ENCODE data around the gene GRIN3B. TPM values are rescaled to one million over a fixed set of nuclear protein-coding genes. Genes with fewer than 3 reads are reported as not detected.
A peak's percentile ranks its signal among the peaks of the same experiment; 100 is the strongest.

Gene GRIN3B
- polyA plus RNA-seq, 1 of the 3 experiments (the other 2 are of a cell fraction) = 1.5 TPM

- no peak overlapping the region for H3K27ac ChIP-seq (ENCODE audit: low read depth in 2 of 2, low read length in 1 of 2)
- no peaks in the 10 kb centered on the region for H3K9me3 ChIP-seq
- no peak for TF ChIP-seq EZH2phosphoT487 (IDR thresholded peaks at IDR 0.05; ENCODE audit: borderline replicate concordance, low read depth)
- TF ChIP-seq NRF1 (IDR thresholded peaks at IDR 0.05; ENCODE audit: low read depth, low read length) = no peak
- no peak for TF ChIP-seq SIN3A (IDR thresholded peaks at IDR 0.05; ENCODE audit: borderline replicate concordance, low read depth, low read length)
- no peak for TF ChIP-seq FOSL2 (IDR thresholded peaks at IDR 0.05; ENCODE audit: borderline replicate concordance, low read depth)
- no peak for TF ChIP-seq MXI1 (IDR thresholded peaks at IDR 0.05; ENCODE audit: low read depth, low read length)
- no peak for TF ChIP-seq EP300 (IDR thresholded peaks at IDR 0.05; ENCODE audit: borderline replicate concordance in 1 of 2, low read depth in 1 of 2, low read length in 1 of 2)
- no peak for TF ChIP-seq RCOR1 (IDR thresholded peaks at IDR 0.05; ENCODE audit: low read length)
- peaks cover 8% of the 10 kb centered on the region; the same call in 1 of the 2 replicates for H3K79me2 ChIP-seq (ENCODE audit: insufficient read depth)
- H3K27me3 ChIP-seq (ENCODE audit: insufficient read depth) = no peaks in the 10 kb centered on the region
- no peaks in the 10 kb centered on the region for H3F3A ChIP-seq (replicated peaks; ENCODE audit: insufficient read depth)
- 88% methylated on average over 8 of the region's 15 CpGs for WGBS (ENCODE audit: low lambda C conversion rate)
- no peak overlapping the region for H3K4me3 ChIP-seq (ENCODE audit: low read depth in 2 of 2, low read length in 1 of 2)
- no peaks in the 10 kb centered on the region for H3K9me2 ChIP-seq
- H3K9ac ChIP-seq = no peak overlapping the region
- peaks cover 0 to 7% of the 10 kb centered on the region in 2 experiments; a peak in 2 of 4 replicates for H3K4me1 ChIP-seq (ENCODE audit: control insufficient read depth in 1 of 2, insufficient read depth in 2 of 2, low read depth in 1 of 2, low read length in 1 of 2)
- peaks cover 3 to 42% of the 10 kb centered on the region in 2 experiments for H3K36me3 ChIP-seq (replicated peaks in 1 of 2; ENCODE audit: control insufficient read depth in 1 of 2, insufficient read depth in 2 of 2, low read length in 1 of 2)
- 0 out of 2 replicates have a peak, but pooled peaks cover 6% of the 10 kb centered on the region for H4K20me1 ChIP-seq (ENCODE audit: insufficient read depth)
- POLR2A ChIA-PET = no interaction called here
- no peak overlapping the region for H3K4me2 ChIP-seq
- no peak overlapping the region for H2AFZ ChIP-seq (ENCODE audit: low read depth)
- no peak for DNase-seq
- CTCF ChIA-PET = interaction anchor here (1.3 to 10.7 kb wide), 3 partner anchors 8 to 68 kb away, joined by 3 to 161 read pairs (median 4); partner anchors contain the start of gene KISS1R
These were observed 11.7 kb upstream of the GRIN3B start for GRCh38 chr19:988510-988909.

GRCh38 chr19:989381-990081 is 10.7 kb upstream of the GRIN3B start:
- no peak for TF ChIP-seq RXRA (IDR thresholded peaks at IDR 0.05; ENCODE audit: borderline replicate concordance, low read depth)
- TF ChIP-seq CTCF (IDR thresholded peaks at IDR 0.05) = peak; percentile 34
- no peak for TF ChIP-seq CHD2 (IDR thresholded peaks at IDR 0.05; ENCODE audit: low read length, partially characterized antibody)
- no peak for TF ChIP-seq GABPA (IDR thresholded peaks at IDR 0.05; ENCODE audit: low read depth)

More at GRCh38 chr19:989381-990081, 10.7 kb upstream of the GRIN3B start:
- ChIA-PET CTCF (interaction anchor here (1.3 kb wide), 1 partner anchor 12 kb away, joined by 4 read pairs; no protein-coding TSS in a partner anchor), POLR2A (no interaction called here)
- peaks cover 3 to 49% of the 10 kb centered on the region in 2 experiments for H3K36me3 ChIP-seq (replicated peaks in 1 of 2; ENCODE audit: control insufficient read depth in 1 of 2, insufficient read depth in 2 of 2, low read length in 1 of 2)
- no peak overlapping the region for H2AFZ ChIP-seq (ENCODE audit: low read depth)
- no peaks in the 10 kb centered on the region for H3K9me2 ChIP-seq
- DNase-seq = no peak
- no peak overlapping the region for H3K9ac ChIP-seq
- 97% methylated on average over 11 of the region's 25 CpGs for WGBS (ENCODE audit: low lambda C conversion rate)
- 0 out of 2 replicates have a peak, but pooled peaks cover 6% of the 10 kb centered on the region for H4K20me1 ChIP-seq (ENCODE audit: insufficient read depth)
- H3F3A ChIP-seq (replicated peaks; ENCODE audit: insufficient read depth) = no peaks in the 10 kb centered on the region
- no peak overlapping the region for H3K4me2 ChIP-seq
- no peak overlapping the region for H3K4me3 ChIP-seq (ENCODE audit: low read depth in 2 of 2, low read length in 1 of 2)
- H3K9me3 ChIP-seq = no peaks in the 10 kb centered on the region
- H3K27me3 ChIP-seq (ENCODE audit: insufficient read depth) = no peaks in the 10 kb centered on the region
- H3K27ac ChIP-seq (ENCODE audit: low read depth in 2 of 2, low read length in 1 of 2) = no peak overlapping the region
- peaks cover 0 to 4% of the 10 kb centered on the region in 2 experiments; a peak in 2 of 4 replicates for H3K4me1 ChIP-seq (ENCODE audit: control insufficient read depth in 1 of 2, insufficient read depth in 2 of 2, low read depth in 1 of 2, low read length in 1 of 2)
- peaks cover 8% of the 10 kb centered on the region; the same call in 1 of the 2 replicates for H3K79me2 ChIP-seq (ENCODE audit: insufficient read depth)
